ENCODE data around the gene CLDN1. TPM values are rescaled to one million over a fixed set of nuclear protein-coding genes. Genes with fewer than 3 reads are reported as not detected.

Gene CLDN1, protein sequence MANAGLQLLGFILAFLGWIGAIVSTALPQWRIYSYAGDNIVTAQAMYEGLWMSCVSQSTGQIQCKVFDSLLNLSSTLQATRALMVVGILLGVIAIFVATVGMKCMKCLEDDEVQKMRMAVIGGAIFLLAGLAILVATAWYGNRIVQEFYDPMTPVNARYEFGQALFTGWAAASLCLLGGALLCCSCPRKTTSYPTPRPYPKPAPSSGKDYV
- 0.20 and 0.44 TPM in 2 replicates for total RNA-seq

DNA sequence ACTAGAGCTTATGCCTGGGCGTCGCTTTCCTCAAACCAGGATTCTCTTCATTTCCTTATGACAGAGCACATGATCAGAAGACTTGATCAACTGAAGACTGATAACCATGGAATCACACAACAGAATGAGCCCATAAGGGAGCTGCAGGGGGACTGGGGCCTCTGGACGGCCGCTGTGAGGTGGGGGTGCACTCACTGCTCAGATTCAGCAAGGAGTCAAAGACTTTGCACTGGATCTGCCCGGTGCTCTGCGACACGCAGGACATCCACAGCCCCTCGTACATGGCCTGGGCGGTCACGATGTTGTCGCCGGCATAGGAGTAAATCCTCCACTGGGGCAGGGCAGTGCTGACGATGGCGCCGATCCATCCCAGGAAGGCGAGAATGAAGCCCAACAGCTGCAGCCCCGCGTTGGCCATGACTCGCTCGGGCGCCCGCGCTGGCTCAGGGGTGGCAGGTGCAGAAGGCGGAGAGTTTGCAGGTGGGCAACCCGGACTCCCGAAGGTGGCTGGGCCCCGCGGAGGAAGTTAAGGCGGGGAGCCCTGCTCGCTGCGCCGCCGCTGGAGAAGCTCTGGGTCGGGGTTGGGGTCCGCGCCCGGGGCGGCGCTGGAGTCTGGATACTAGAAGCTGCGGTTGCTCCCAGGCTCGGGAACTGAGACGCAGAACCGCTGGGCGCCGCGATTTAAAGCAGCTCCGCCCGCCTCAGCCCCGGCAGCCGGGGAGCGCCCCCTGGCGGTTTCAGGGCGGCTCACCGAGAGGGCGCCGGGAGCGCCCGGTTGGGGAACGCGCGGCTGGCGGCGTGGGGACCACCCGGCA is at the start of gene CLDN1:
Gene CLDN1 (minus strand): TSS at position 658 of the 815 bp plus-strand sequence. CDS start 240 bp downstream, at position 418.
- DNase-seq (ENCODE audit: low read depth in 2 of 2), result peak; percentile 81

DNA sequence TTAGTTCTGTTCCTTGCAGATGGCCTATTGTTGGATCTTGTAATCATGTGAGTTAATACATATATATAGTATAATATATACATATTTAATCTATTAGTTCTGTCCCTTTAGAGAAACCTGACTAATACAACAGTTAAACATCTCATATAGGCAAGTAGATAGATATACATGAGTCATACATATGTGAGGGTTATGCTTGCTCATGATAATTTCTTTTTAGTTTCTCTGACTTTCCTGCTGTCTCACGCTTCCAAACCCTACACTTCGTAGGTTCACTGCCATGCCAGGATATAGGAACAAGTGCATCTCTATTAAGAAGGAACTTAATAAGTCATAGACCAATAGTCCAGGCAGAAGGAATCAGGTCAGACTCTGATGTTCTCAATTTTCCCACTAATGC is 48.9 kb upstream of the CLDN1 start:
- no peak for DNase-seq (ENCODE audit: low read depth in 2 of 2)

DNA sequence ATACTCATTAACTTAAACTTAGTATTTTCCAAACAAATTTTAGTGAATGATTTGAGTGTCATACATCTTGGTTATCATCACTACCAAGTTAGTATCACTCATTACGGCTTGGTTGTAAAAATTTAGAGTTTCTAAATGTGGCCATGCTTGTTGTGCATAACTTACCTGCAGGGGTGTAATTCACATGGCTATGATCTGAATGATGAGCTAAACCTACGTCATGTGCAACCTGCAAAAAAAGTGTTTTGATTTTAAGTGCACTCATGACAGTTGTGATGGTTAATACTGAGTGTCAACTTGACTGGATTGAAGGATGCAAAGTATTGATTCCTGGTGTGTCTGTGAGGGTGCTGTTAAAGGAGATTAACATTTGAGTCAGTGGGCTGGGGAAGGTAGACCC is 48.1 kb upstream of the CLDN1 start:
- DNase-seq (ENCODE audit: low read depth in 2 of 2), result no peak

DNA sequence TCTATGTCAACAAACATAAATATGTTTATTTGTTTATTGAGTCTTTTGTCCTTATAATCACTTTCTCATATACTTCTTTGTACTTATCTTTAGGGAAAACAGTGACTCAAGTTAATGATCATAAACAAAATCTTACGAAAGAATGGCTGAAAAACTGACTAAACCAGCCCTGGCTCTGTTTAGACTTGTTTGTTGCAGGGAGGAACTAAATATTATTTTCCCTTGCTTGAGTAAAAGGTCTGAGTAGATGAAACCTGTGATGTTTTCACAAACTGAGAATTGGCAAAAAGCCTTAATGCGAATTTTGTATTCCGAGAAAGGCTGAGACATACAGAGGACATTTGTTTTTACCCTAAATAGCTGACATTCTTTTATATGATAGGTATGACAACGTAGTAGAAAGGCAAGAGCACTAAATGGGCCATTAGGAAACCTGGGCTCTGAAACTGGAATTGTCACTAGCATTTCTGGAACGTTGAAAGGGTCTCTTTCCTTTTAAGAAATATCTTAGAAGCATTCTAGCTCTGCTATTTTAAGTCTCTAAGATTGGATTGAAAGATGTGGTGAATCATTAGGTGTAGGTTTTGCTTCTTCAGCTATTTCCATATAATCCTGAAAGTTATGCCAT is 47.5 kb upstream of the CLDN1 start:
- DNase-seq (ENCODE audit: low read depth in 2 of 2), result no peak

DNA sequence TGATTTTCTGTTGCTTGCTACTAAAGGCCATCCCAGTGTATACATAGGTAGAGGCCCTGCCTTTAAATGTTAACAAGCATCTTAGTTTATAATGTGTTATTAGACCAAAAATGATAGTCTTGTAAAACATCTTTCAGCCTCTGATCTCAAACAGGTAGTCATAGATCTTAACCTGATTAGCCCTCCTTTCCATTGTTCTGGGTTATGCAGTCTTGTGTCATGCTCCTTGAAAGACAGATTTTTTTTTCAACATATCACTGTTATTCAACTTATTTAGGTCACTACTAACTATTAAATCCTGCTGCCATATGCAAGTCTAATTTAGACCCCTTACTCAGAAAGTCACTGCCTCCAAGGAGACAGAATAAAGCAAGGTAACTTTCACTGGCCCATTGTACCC is 46.6 kb upstream of the CLDN1 start:
- no peak for DNase-seq (ENCODE audit: low read depth in 2 of 2)

DNA sequence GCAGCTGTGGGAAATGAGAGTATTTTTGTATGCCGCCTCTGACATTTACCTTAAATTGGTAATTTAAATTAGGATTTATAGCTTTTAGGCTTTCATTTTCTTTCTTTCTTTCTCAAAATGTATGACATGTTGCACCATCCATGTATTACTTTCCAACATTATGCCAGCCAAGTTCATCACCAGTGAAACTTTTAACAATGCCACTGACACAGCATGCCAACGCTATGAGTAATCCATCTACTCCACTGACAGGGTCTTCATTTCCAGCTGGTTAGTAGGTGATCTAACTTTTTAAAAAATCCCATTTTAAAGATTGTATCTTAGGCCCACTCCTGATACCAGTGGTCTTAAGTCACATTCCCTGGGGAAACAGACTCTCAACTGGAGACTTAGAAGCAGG is 43.9 kb upstream of the CLDN1 start:
- DNase-seq (ENCODE audit: low read depth in 2 of 2), result peak; percentile 7 to 25

DNA sequence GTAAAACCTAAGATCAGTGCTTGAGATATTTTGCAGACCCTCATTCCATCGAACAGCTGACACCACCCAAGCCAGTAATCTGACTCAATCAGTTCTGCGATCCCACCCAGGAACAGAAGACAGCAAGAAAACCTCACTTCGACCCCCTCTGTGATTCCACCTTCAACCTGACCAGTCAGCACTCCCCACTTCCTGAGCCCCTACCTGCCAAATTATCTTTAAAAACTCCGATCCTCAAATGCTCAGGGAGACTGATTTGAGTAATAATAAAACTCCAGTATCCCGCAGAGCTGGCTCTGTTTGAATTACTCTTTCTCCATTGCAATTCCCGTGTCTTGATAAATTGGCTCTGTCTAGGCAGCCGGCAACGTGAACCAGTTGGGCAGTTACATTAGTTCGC is 40.0 kb upstream of the CLDN1 start:
- DNase-seq (ENCODE audit: low read depth in 2 of 2), result no peak

DNA sequence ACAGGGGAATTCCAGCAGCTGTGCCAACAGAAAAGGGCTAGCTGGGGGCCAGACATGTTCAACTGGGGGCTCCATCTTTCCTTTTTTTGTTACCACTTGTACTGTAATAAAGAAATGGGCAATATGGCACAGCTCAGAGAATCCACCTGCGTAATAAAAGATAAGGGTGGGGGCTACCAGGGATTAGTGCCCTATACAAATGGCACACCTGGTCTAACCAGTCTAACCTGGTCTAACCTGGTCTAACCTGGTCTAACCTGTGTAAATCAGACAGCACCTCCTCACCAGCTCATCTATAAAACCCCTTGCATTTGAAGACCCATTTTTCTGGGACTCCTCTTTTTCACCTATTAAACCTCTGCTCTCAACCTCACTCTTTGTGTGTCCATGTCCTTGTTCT is 39.5 kb upstream of the CLDN1 start:
- DNase-seq (ENCODE audit: low read depth in 2 of 2), result no peak

DNA sequence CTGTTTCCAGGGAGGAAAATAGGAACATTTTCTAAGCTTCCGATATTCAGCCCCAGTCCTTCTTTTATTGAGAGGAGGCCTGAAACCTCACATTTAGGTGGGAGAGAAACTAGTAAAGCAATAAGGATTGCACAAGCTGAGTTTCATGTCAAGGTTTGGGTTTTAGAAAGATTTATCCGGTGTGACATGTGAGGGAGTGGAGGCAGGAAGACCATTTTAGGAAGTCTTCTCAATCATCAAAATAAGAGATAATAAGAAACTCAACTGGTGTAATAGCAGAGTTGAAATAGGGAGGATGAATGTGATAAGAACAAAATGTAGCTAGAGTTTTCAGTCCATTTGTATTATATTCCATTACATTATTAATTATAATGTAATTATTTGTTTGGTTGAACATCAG is 38.0 kb upstream of the CLDN1 start:
- no peak for DNase-seq (ENCODE audit: low read depth in 2 of 2)

DNA sequence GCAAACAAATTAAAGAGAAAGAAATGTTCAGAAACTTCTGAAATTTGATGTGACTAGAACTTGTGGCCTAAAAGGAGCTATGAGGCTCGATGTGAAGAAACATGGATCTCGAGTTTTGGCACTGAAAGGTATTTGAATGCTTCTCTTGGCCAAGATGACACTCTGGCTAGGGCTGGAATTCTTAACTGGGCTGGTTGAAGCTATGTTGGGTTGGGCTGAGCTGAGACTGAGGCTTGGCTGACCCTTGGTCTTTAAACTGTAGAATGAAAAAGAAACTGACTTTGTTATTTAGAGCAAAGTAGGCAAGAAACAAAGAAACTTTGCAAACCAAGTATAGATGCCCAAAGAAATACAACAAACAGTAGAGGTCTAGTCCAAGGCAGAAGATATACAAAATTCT is 37.6 kb upstream of the CLDN1 start:
- DNase-seq (ENCODE audit: low read depth in 2 of 2), result no peak

DNA sequence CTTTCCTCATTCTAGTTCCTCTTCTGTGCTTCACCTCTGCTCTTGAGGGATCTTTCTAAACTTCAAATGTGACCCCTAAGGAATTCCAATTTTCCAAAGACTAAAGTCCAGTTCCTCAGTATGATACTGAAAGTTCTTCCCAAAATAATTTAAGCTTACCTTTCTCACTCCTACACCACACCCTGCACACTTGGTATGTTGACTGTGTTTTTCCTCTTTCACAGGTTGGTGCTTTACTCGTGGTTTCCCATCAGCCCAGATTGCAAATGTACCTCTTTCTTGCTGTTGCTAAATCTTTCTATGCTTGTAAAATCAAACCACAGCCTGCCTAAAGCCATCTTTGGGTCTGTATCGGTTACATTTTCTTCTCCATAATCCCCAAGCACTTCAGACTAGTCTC is 35.2 kb upstream of the CLDN1 start:
- DNase-seq (ENCODE audit: low read depth in 2 of 2), result no peak

DNA sequence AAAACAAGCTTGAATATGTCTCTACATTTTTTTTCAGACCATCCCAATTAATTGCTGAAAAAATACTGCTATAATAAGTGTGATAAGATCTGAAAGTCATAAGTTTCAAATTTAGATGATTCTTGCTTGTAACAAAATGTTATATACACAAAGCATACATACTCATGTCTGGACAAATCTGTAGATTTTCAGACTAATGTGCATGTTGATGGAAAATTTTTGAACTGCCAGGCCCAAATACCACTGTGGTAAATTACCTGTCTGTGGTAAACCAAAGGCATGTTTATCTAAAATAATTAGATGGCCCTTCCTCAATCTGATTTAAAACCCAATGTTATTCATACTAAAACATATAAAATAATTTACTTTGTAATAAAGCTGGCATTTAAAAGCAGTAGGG is 34.0 kb upstream of the CLDN1 start:
- no peak for DNase-seq (ENCODE audit: low read depth in 2 of 2)

DNA sequence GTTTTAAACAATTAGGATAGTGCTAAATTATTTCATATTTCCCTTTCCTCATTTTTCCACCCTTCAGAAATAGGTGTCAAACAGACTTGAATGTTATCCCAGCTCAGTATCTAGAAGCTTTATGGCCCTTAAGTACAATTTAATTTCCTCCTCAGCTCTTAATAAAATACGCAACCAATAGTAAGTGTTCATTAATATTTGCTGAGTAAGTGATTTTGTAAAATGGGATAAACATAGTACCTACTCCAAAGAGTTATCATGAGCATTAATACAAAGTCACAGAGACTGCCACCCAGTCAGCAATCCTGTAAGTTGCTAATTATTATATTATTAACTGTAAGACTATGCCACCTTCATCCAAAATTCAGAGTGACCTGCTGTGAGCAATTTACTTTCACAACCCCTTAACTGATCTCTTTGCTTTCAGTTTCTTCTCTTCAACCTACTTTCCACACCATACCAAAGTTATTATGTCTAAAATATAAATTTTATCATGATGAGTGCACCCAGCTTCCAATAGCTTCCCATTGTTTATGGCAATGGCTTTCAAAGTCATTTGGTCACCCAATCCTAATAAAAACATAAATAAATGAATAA is 30.7 kb upstream of the CLDN1 start:
- no peak for DNase-seq (ENCODE audit: low read depth in 2 of 2)

DNA sequence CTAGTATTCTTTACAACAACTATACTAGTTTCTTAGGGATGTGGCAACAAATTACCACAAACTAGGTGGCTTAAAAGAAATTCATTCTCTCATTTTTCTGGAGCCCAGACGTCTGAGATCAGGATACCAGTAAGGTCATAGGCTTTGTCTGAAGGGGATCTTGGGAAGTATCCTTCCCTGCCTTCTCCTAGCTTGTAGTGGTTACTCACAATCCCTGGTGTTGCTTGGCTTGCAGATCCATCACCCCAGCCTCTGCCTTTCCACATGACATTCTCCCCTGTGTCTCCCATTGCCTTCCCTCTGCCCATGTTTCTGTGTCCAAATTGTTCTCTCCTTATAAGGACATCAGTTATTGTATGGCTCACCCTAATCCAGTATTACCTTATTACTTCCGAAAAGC is 24.3 kb upstream of the CLDN1 start:
- DNase-seq (ENCODE audit: low read depth in 2 of 2), result peak in 1 of 2 donors; percentile 20

DNA sequence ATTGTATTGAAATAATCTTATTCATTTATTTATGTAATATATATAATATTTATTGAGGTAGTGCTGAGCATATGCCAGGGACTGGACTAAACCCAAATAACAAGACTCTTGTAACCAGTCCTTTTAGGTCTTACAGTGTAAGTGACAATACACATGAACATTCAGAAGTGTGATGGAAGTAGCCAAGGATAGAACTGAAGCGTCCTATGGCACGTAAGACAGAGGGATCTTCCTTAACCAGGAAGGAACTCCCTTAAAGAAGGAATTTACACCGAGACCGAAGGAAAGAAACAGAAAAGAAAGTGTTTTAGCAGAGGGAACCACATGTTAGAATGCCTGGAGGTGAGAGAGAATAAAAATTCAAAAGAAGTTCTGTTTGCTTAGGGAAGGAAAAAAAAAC is 23.6 kb upstream of the CLDN1 start:
- DNase-seq (ENCODE audit: low read depth in 2 of 2), result peak in 1 of 2 donors; percentile 22

DNA sequence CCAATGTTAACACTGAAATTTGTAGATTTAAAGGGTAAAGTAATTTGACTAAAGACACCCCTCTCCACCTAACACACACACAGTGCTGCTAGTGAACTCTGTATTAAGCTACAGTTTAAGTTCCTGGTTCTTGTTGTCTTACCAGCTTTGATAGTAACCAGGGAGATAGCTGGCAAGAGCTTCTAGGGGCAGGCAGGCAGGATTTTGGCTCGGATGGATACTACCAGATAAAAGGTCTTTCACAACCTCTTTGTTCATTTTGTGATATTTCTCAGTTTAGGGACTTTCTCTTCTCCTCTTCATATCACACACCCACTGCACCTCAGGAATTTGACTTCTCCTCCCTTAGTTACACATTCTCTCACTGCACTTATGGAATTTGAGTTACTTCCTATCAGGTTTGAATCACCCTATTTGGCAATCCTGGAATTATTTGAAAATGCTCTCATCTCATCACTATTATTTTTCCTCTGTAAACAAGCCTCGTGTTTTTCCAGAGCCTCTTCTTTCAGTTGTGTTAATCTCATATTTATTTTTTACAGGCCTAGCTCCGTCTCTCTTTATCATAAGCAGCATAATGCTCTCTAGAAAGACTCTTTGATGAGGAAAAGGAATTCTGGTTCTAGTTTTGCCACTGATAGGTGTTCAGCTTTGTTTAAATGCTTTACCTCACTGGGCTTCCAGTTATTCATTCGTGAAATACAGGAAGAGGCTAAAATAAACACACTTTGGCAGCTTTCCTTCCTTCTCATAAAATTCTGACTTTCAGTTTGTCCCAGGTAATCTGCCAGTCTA is 23.0 kb upstream of the CLDN1 start:
- peak; percentile 76 to 90 for DNase-seq (ENCODE audit: low read depth in 2 of 2)

DNA sequence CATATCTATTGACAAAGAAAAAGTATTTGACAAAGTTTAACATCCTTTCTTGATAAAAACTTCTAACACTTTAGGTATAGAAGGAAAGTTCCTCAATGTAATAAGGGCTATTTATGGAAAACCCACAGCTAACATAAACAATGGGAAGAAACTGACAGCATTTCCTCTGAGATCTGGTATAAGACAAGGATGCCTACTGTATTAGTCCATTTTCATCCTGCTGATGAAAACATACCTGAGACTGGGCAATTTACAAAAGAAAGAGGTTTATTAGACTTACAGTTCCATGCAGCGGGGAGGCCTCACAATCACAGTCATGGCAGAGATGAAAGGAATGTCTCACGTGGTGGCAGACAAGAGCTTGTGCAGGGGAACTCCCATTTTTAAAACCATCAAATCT is 17.8 kb upstream of the CLDN1 start:
- DNase-seq (ENCODE audit: low read depth in 2 of 2), result peak in 1 of 2 donors; percentile 63

DNA sequence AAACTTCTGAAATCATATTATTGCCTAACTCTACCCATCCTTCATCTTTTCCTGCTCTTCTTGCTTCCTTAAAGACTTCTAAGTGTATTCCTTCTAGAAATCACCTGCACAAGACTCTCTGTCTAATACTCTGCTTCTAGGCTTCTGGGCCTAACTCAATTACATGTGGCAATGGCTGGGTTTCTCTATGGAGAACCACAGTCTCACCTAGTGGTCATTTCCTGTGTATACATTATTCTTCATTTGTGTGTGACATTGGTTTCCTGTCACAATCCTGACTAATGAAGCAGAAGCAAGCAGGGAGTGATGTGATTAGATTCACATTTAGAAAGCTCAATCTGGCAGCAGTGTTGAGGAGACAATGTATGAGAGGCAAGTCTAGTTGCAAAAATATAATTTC is 16.9 kb upstream of the CLDN1 start:
- DNase-seq (ENCODE audit: low read depth in 2 of 2), result peak; percentile 63 to 93

DNA sequence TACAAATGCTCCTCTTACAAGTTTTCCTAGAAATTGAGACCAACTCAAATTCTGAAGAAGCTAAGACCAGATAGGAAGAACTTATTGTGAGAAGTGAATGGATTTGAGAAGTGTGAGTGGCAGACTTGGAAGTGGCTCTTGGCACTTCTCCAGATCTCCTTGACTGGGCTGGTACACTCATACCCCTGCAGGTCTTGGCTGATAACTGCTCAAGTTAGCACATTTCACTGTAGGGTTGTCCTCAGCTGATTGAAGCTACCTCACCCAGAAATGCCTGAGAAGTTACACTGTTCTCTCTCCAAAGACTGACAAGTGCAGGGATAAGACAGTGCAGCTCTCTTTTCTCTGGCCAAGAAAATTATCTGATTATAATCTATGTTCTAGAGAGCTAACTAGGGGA is 16.5 kb upstream of the CLDN1 start:
- DNase-seq (ENCODE audit: low read depth in 2 of 2), result peak in 1 of 2 donors; percentile 83

DNA sequence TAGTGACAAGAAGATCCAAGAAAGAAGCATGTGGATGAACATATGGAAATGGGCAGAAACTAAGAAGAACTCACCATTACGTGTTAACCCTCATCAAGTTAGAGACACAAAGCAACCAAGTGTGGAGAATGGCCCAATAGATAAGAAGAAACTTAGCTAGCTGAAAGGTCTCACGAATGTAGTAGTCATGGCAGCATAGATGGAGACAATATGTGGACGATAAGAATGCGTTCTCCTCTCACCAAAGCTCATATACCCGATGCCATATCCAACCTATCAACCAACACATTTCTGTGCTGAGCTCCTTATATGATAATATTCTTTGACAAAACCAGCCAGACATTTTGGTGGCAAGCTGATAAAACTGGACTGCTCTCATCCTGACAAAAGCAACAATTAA is 15.1 kb upstream of the CLDN1 start:
- DNase-seq (ENCODE audit: low read depth in 2 of 2), result no peak

DNA sequence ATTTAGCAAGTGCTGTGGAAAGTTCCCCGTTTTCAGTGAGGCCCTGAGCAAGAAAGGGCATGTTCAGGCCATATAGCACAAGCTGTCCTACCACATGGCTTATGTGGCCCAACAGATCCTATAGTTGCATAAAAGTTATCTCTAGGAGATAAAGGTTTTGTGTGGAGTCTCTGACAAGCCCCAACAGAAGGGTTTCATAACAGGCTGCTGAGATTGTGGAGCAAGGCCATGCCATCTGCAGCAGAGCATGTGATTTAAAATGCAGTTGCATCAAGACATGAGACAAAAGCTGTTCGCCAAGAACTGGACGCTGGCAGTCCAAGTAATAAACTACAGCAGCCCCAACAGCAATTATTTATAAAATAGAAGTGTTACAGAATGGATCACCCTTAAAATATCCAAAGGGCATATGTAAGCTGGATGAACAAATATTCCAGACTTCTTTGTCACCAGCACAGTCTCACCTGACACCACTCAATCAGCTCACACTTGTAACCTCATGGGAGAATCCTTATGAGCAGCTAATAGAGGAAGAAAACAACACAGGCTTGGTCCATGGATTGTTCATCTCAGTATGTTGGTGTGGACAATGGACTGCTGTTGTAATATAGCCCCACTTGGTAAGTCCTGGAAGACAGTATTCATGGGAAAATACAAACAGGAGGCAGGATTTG is 14.4 kb upstream of the CLDN1 start:
- DNase-seq (ENCODE audit: low read depth in 2 of 2), result no peak
